HEK293 (cell line): Measurements from ENCODE around the gene CHN2.

ENCODE experiments used
- CTCF ChIA-PET: fragments of 350-600 bp; formaldehyde crosslinking; extraction: SDS; loops from one replicate; lab custom pipeline; 2021; ENCODE audit warnings: antibody characterized with exemption; lab: Yijun Ruan, JAX
- POLR2A ChIA-PET: fragments of 300-600 bp; formaldehyde crosslinking; extraction: SDS; loops from one replicate; lab custom pipeline; 2020; ENCODE audit warnings: antibody characterized with exemption, inconsistent platforms; lab: Yijun Ruan, JAX
- H3K27ac ChIP-seq: fragments of 200-500 bp; sonication (Bioruptor generic); 2 replicates; pipeline ENCODE4 v1.5.1; 2014; ENCODE audit warnings: low read depth, low read length, control low read depth, inconsistent platforms; ENCODE audit errors: extremely low read depth
- H3K36me3 ChIP-seq, 2 experiments: fragments of 200-500 bp in 1 of 2; sonication (Bioruptor generic) in 1 of 2; 1 replicate in 1 of 2; 2 replicates in 1 of 2; pipeline ENCODE4 v1.5.1; 2014 to 2017; ENCODE audit warnings: inconsistent platforms in 2 of 2, low read length in 2 of 2; ENCODE audit not compliant: control insufficient read depth in 2 of 2, insufficient read depth in 1 of 2
- H3K4me1 ChIP-seq: fragments of 200-500 bp; sonication (Bioruptor generic); 2 replicates; pipeline ENCODE4 v1.5.1; 2014; ENCODE audit warnings: mild to moderate bottlenecking, low read length, inconsistent platforms; ENCODE audit not compliant: control insufficient read depth, insufficient read depth
- H3K4me3 ChIP-seq: 2 replicates; pipeline ENCODE4 v1.5.1; 2011; ENCODE audit warnings: low read depth, mild to moderate bottlenecking, control low read depth, low read length, moderate library complexity
- H3K9me3 ChIP-seq: fragments of 200-500 bp; sonication (Bioruptor generic); 2 replicates; pipeline ENCODE4 v1.5.1; 2014; ENCODE audit warnings: low read depth, low read length, inconsistent platforms; ENCODE audit not compliant: control insufficient read depth, insufficient read depth
- HIC1 ChIP-seq: fragments of 450-650 bp; formaldehyde crosslinking; IDR thresholded peaks from 2 replicates; pipeline ENCODE4 v1.5.1; 2016; ENCODE audit warnings: missing biosample characterization, missing genetic modification characterization
- PRDM4 ChIP-seq: fragments of 450-650 bp; formaldehyde crosslinking; IDR thresholded peaks from 2 replicates; pipeline ENCODE4 v1.5.1; 2017; ENCODE audit warnings: missing biosample characterization, missing genetic modification characterization
- ZBTB17 ChIP-seq: fragments of 450-650 bp; formaldehyde crosslinking; IDR thresholded peaks from 2 replicates; pipeline ENCODE4 v1.5.1; 2016; ENCODE audit warnings: missing biosample characterization, missing genetic modification characterization
- ZEB2 ChIP-seq: fragments of 450-650 bp; formaldehyde crosslinking; IDR thresholded peaks from 2 replicates; pipeline ENCODE4 v1.5.1; 2016; ENCODE audit warnings: missing biosample characterization, missing genetic modification characterization
- ZFHX2 ChIP-seq: fragments of 450-650 bp; formaldehyde crosslinking; conservative IDR thresholded peaks from 2 replicates; pipeline ENCODE4 v1.5.1; 2016; ENCODE audit warnings: missing biosample characterization, missing genetic modification characterization
- ZNF184 ChIP-seq: fragments of 450-650 bp; IDR thresholded peaks from 2 replicates; pipeline ENCODE4 v1.5.1; 2018; ENCODE audit warnings: missing biosample characterization, mild to moderate bottlenecking, missing genetic modification characterization
- ZNF19 ChIP-seq: fragments of 450-650 bp; formaldehyde crosslinking; IDR thresholded peaks from 2 replicates; pipeline ENCODE4; 2016; ENCODE audit warnings: missing biosample characterization, missing genetic modification characterization, low read depth
- ZNF350 ChIP-seq: fragments of 450-650 bp; formaldehyde crosslinking; IDR thresholded peaks from 2 replicates; pipeline ENCODE4 v1.5.0; 2017; ENCODE audit warnings: missing biosample characterization, mild to moderate bottlenecking, missing genetic modification characterization
- ZNF354C ChIP-seq: fragments of 450-650 bp; formaldehyde crosslinking; IDR thresholded peaks from 2 replicates; pipeline ENCODE4 v1.5.1; 2016; ENCODE audit warnings: missing biosample characterization, missing genetic modification characterization, low read depth, borderline replicate concordance
- ZNF37A ChIP-seq: fragments of 450-650 bp; IDR thresholded peaks from 2 replicates; pipeline ENCODE4 v1.5.1; 2018; ENCODE audit warnings: missing biosample characterization, missing genetic modification characterization
- ZNF48 ChIP-seq: fragments of 450-650 bp; formaldehyde crosslinking; IDR thresholded peaks from 2 replicates; pipeline ENCODE4 v1.5.1; 2016; ENCODE audit warnings: missing biosample characterization, missing genetic modification characterization
- ZNF548 ChIP-seq: fragments of 450-650 bp; formaldehyde crosslinking; IDR thresholded peaks from 2 replicates; pipeline ENCODE4 v1.5.1; 2016; ENCODE audit warnings: missing biosample characterization, missing genetic modification characterization
- ZNF549 ChIP-seq: fragments of 450-650 bp; IDR thresholded peaks from 2 replicates; pipeline ENCODE4 v1.5.1; 2018; ENCODE audit warnings: missing biosample characterization, missing genetic modification characterization, mild to moderate bottlenecking, inconsistent platforms, moderate library complexity
- ZNF585B ChIP-seq: fragments of 450-650 bp; formaldehyde crosslinking; IDR thresholded peaks from 2 replicates; pipeline ENCODE4 v1.5.1; 2016; ENCODE audit warnings: missing biosample characterization, missing genetic modification characterization
- ZNF654 ChIP-seq: fragments of 450-650 bp; formaldehyde crosslinking; IDR thresholded peaks from 2 replicates; pipeline ENCODE4 v1.5.1; 2016; ENCODE audit warnings: low read depth, missing biosample characterization, missing genetic modification characterization
- ZSCAN23 ChIP-seq: fragments of 450-650 bp; formaldehyde crosslinking; IDR thresholded peaks from 2 replicates; pipeline ENCODE4 v1.5.1; 2016; ENCODE audit warnings: missing biosample characterization, missing genetic modification characterization
- TF ChIP-seq, protein P1 (sequence below): fragments of 450-650 bp; formaldehyde crosslinking; IDR thresholded peaks from 2 replicates; pipeline ENCODE4 v1.5.1; 2016; ENCODE audit warnings: missing biosample characterization, missing genetic modification characterization
- TF ChIP-seq, protein P2 (sequence below): fragments of 450-650 bp; formaldehyde crosslinking; IDR thresholded peaks from 2 replicates; pipeline ENCODE4 v1.5.1; 2017; ENCODE audit warnings: missing biosample characterization, missing genetic modification characterization

Gene CHN2

GRCh38 chr7:29308424-29308823, 113.8 kb downstream of the CHN2 start:
- POLR2A ChIA-PET = no interaction called here

DNA sequence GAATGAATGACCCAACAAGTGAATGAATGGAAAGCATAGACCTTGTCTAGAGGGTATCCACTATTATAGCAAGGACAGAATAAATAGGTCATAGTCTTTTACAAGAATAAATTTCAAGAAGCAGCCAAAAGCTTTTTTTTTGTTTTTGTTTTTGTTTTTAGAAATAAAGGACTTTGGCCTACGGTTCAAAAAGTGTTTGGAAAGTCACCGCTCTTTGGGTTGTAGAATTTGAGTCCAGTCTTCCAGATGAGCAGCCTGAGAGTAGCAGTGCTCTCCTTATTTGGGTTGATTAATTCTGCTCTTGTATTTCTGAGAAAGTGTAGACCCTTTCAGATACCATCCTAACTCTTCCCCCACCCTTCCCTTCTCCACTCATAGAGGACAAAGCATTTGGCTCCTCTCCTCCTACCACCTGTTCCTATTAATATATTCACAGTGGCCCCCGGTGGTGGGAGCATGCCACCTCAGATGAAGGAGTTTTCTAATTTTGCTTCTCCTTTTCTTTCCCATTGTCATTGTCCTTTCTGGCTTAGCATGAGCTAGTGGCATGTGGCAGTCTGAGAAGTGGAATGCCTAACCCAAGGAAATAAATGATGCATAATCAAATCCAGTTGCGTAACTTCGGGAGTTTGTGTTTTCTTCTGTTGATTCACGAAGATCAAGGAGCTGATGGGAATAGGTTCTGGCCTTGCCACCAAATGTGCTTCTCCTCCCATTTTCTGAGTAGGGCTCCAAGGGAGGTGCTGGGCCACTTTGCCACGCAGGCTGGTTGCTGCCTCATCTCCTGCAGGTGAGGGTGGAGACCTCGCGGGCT, 114.7 kb downstream of the CHN2 start:
- H3K9me3 ChIP-seq = no peaks in the 10 kb centered on the region
- no peak overlapping the region for H3K4me3 ChIP-seq
- CTCF ChIA-PET = interaction anchor here (0.6 to 1.4 kb wide), 7 partner anchors 10 to 418 kb away, joined by 3 to 6 read pairs (median 4); no protein-coding TSS in a partner anchor
- no peak for TF ChIP-seq ZNF48 (tag by site-specific recombination)
- no peak for TF ChIP-seq ZFHX2 (tag by site-specific recombination)
- TF ChIP-seq, protein P1, sequence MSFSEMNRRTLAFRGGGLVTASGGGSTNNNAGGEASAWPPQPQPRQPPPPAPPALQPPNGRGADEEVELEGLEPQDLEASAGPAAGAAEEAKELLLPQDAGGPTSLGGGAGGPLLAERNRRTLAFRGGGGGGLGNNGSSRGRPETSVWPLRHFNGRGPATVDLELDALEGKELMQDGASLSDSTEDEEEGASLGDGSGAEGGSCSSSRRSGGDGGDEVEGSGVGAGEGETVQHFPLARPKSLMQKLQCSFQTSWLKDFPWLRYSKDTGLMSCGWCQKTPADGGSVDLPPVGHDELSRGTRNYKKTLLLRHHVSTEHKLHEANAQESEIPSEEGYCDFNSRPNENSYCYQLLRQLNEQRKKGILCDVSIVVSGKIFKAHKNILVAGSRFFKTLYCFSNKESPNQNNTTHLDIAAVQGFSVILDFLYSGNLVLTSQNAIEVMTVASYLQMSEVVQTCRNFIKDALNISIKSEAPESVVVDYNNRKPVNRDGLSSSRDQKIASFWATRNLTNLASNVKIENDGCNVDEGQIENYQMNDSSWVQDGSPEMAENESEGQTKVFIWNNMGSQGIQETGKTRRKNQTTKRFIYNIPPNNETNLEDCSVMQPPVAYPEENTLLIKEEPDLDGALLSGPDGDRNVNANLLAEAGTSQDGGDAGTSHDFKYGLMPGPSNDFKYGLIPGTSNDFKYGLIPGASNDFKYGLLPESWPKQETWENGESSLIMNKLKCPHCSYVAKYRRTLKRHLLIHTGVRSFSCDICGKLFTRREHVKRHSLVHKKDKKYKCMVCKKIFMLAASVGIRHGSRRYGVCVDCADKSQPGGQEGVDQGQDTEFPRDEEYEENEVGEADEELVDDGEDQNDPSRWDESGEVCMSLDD (tag by site-specific recombination) = no peak
- no peak for TF ChIP-seq ZSCAN23 (tag by site-specific recombination)
- POLR2A ChIA-PET = no interaction called here
- H3K27ac ChIP-seq = no peak overlapping the region
- H3K36me3 ChIP-seq = no peaks in the 10 kb centered on the region
- H3K4me1 ChIP-seq = 0 out of 2 replicates have a peak, but pooled peaks cover 2% of the 10 kb centered on the region

More at GRCh38 chr7:29308424-29308823, 113.8 kb downstream of the CHN2 start:
- no peak overlapping the region for H3K27ac ChIP-seq
- H3K4me1 ChIP-seq = 0 out of 2 replicates have a peak, but pooled peaks cover 2% of the 10 kb centered on the region
- no peaks in the 10 kb centered on the region for H3K36me3 ChIP-seq
- no peak overlapping the region for H3K4me3 ChIP-seq
- TF ChIP-seq ZNF19 (tag by site-specific recombination) (no peak), ZNF354C (tag by site-specific recombination) (no peak), ZNF184 (tag by site-specific recombination) (no peak), HIC1 (tag by site-specific recombination) (no peak), ZEB2 (tag by site-specific recombination) (no peak), ZNF654 (tag by site-specific recombination) (no peak), ZNF548 (no peak)
- TF ChIP-seq, protein P2, sequence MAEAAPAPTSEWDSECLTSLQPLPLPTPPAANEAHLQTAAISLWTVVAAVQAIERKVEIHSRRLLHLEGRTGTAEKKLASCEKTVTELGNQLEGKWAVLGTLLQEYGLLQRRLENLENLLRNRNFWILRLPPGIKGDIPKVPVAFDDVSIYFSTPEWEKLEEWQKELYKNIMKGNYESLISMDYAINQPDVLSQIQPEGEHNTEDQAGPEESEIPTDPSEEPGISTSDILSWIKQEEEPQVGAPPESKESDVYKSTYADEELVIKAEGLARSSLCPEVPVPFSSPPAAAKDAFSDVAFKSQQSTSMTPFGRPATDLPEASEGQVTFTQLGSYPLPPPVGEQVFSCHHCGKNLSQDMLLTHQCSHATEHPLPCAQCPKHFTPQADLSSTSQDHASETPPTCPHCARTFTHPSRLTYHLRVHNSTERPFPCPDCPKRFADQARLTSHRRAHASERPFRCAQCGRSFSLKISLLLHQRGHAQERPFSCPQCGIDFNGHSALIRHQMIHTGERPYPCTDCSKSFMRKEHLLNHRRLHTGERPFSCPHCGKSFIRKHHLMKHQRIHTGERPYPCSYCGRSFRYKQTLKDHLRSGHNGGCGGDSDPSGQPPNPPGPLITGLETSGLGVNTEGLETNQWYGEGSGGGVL (tag by site-specific recombination) = no peak
- CTCF ChIA-PET = interaction anchor here (0.6 to 1.4 kb wide), 3 partner anchors 27 to 121 kb away, joined by 3 to 5 read pairs (median 4); no protein-coding TSS in a partner anchor
- H3K9me3 ChIP-seq = no peaks in the 10 kb centered on the region

GRCh38 chr7:29310625-29311024, 116.0 kb downstream of the CHN2 start:
- H3K27ac ChIP-seq = no peak overlapping the region
- TF ChIP-seq PRDM4 = no peak
- no peak for TF ChIP-seq ZNF350 (tag by site-specific recombination)
- no peak for TF ChIP-seq ZNF48 (tag by site-specific recombination)
- TF ChIP-seq ZNF37A = no peak
- no peak for TF ChIP-seq ZNF585B
- no peak for TF ChIP-seq ZBTB17 (tag by site-specific recombination)
- TF ChIP-seq ZNF549 = no peak
- no peaks in the 10 kb centered on the region for H3K36me3 ChIP-seq
- H3K4me3 ChIP-seq = no peak overlapping the region
- ChIA-PET CTCF (interaction anchor here (1.4 kb wide), 1 partner anchor 12 kb away, joined by 6 read pairs; no protein-coding TSS in a partner anchor), POLR2A (no interaction called here)
- no peaks in the 10 kb centered on the region for H3K9me3 ChIP-seq
- peaks cover 2% of the 10 kb centered on the region; the same call in 1 of the 2 replicates for H3K4me1 ChIP-seq
